ENCODE measurements around the gene PPP1R9A. TPM values are rescaled to one million over a fixed set of nuclear protein-coding genes. Genes with fewer than 3 reads are reported as not detected.

Gene PPP1R9A
- total RNA-seq, 4 donors from 2014 or later, result 15.7 to 37.6 (median 27.6) TPM

- no peak for DNase-seq (ENCODE audit: low spot score in 2 of 2)
- H3K27me3 ChIP-seq, result no peaks in the 10 kb centered on the region
- no peak overlapping the region for H3K4me3 ChIP-seq
- H3K27ac ChIP-seq, result no peak overlapping the region
- peaks cover 0 to 6% (median 0%) of the 10 kb centered on the region in 4 donors for H3K4me1 ChIP-seq
- TF ChIP-seq CTCF (IDR thresholded peaks at IDR 0.05), result no peak
- TF ChIP-seq EP300 (IDR thresholded peaks at IDR 0.05), result no peak
- no peak for TF ChIP-seq POLR2A (IDR thresholded peaks at IDR 0.05)
- H3K36me3 ChIP-seq, result no peaks in the 10 kb centered on the region
- H3K9me3 ChIP-seq, result no peaks in the 10 kb centered on the region
Observed at GRCh38 chr7:94939395-94939794, 32.0 kb downstream of the PPP1R9A start.

GRCh38 chr7:94940241-94940640 lies 32.8 kb downstream of the PPP1R9A start:
- Histone ChIP-seq H3K36me3 (no peaks in the 10 kb centered on the region), H3K4me1 (peaks cover 0 to 6% (median 0%) of the 10 kb centered on the region in 4 donors), H3K27me3 (no peaks in the 10 kb centered on the region), H3K4me3 (no peak overlapping the region), H3K9me3 (no peaks in the 10 kb centered on the region), H3K27ac (no peak overlapping the region)
- DNase-seq (ENCODE audit: low spot score in 2 of 2), result no peak
- TF ChIP-seq CTCF (IDR thresholded peaks at IDR 0.05) (no peak), EP300 (IDR thresholded peaks at IDR 0.05) (no peak), POLR2A (IDR thresholded peaks at IDR 0.05) (no peak)

- H3K36me3 ChIP-seq, result no peaks in the 10 kb centered on the region
- TF ChIP-seq CTCF (IDR thresholded peaks at IDR 0.05) (no peak), EP300 (IDR thresholded peaks at IDR 0.05) (no peak), POLR2A (IDR thresholded peaks at IDR 0.05) (no peak)
- H3K27me3 ChIP-seq, result no peaks in the 10 kb centered on the region
- no peak for DNase-seq (ENCODE audit: low spot score in 2 of 2)
- H3K9me3 ChIP-seq, result no peaks in the 10 kb centered on the region
- no peak overlapping the region for H3K27ac ChIP-seq
- H3K4me1 ChIP-seq, result no peaks in the 10 kb centered on the region
- H3K4me3 ChIP-seq, result no peak overlapping the region
- WGBS, 2 donors, result 93 to 95% methylated on average over 3 of the region's 3 CpGs
Observed at GRCh38 chr7:94941844-94942632, 34.6 kb downstream of the PPP1R9A start.

- Histone ChIP-seq H3K4me3 (no peak overlapping the region), H3K9me3 (no peaks in the 10 kb centered on the region), H3K4me1 (no peaks in the 10 kb centered on the region), H3K36me3 (no peaks in the 10 kb centered on the region), H3K27me3 (no peaks in the 10 kb centered on the region), H3K27ac (no peak overlapping the region)
- no peak for TF ChIP-seq EP300 (IDR thresholded peaks at IDR 0.05)
- no peak for TF ChIP-seq CTCF (IDR thresholded peaks at IDR 0.05)
- TF ChIP-seq POLR2A (IDR thresholded peaks at IDR 0.05), result no peak
- no peak for DNase-seq (ENCODE audit: low spot score in 2 of 2)
Observed at GRCh38 chr7:94943134-94943533, 35.7 kb downstream of the PPP1R9A start.

GRCh38 chr7:94949532-94949931 lies 42.1 kb downstream of the PPP1R9A start:
- WGBS, 2 donors, result 88 to 97% methylated on average over 1 of the region's 1 CpG
- DNase-seq (ENCODE audit: low spot score in 2 of 2), result no peak

More at GRCh38 chr7:94949532-94949931, 42.1 kb downstream of the PPP1R9A start:
- H3K4me3 ChIP-seq, result no peak overlapping the region
- H3K27ac ChIP-seq, result no peak overlapping the region
- no peak for TF ChIP-seq EP300 (IDR thresholded peaks at IDR 0.05)
- no peak for TF ChIP-seq CTCF (IDR thresholded peaks at IDR 0.05)
- no peak for TF ChIP-seq POLR2A (IDR thresholded peaks at IDR 0.05)
- H3K36me3 ChIP-seq, result no peaks in the 10 kb centered on the region
- H3K4me1 ChIP-seq, result no peaks in the 10 kb centered on the region
- no peaks in the 10 kb centered on the region for H3K27me3 ChIP-seq
- H3K9me3 ChIP-seq, result peaks cover 0 to 5% (median 0%) of the 10 kb centered on the region in 4 donors

All from tibial nerve (tissue), 4 donors.